A549 (cell line): Measurements from ENCODE around the gene PMP22. TPM values are rescaled to one million over a fixed set of nuclear protein-coding genes. Genes with fewer than 3 reads are reported as not detected.

Source experiments
- ATAC-seq, 2 experiments: fragments of 200-7000 bp in 1 of 2; fragments of >200 bp in 1 of 2; cut with Nextera tagmentation in 1 of 2; cut with Tn5 transposase in 1 of 2; 3 replicates each; pipeline versions ENCODE4 v1.8.0 to v1.9.1; 2018 to 2020; ENCODE audit warnings: mild to moderate bottlenecking in 1 of 2, moderate library complexity in 1 of 2
- CTCF ChIA-PET: fragments of 300-600 bp; sonication (Branson Sonifier 250); formaldehyde crosslinking; extraction: SDS; loops from one replicate; lab custom pipeline; 2021; ENCODE audit warnings: antibody characterized with exemption, inconsistent platforms; lab: Yijun Ruan, JAX
- POLR2A ChIA-PET: fragments of 350-600 bp; formaldehyde crosslinking; extraction: SDS; loops from one replicate; lab custom pipeline; 2021; ENCODE audit warnings: antibody characterized with exemption, inconsistent platforms; lab: Yijun Ruan, JAX
- DNase-seq, 2 experiments: peaks; one replicate each; pipeline versions ENCODE4 v3.0.0 to v3.0.0-alpha.2; 2011 to 2016; ENCODE audit warnings: low read depth in 1 of 2, low spot score in 1 of 2
- FAIRE-seq: peaks from 2 replicates; lab custom pipeline; 2011; peaks lifted over from hg19 to GRCh38; lab: Jason Lieb, UNC
- H3K27ac ChIP-seq, 2 experiments: fragments of >200 bp; sonication (Bioruptor Twin); formaldehyde crosslinking; 3 replicates each; pipeline ENCODE4 v1.5.1; 2016 to 2017
- H3K4me1 ChIP-seq: fragments of >200 bp; sonication (Bioruptor Twin); formaldehyde crosslinking; 3 replicates; pipeline ENCODE4 v1.6.1; 2016
- H3K4me2 ChIP-seq: fragments of >200 bp; sonication (Bioruptor Twin); formaldehyde crosslinking; 3 replicates; pipeline ENCODE4 v1.6.1; 2016
- H3K4me3 ChIP-seq: fragments of >200 bp; sonication (Bioruptor Twin); formaldehyde crosslinking; 3 replicates; pipeline ENCODE4 v1.5.1; 2016
- H3K9me3 ChIP-seq: fragments of >200 bp; sonication (Bioruptor Twin); formaldehyde crosslinking; 3 replicates; pipeline ENCODE4 v1.6.1; 2016
- ATOH8 ChIP-seq: fragments of 250-450 bp; sonication (Bioruptor Pico); IDR thresholded peaks from 2 replicates; pipeline ENCODE4 v1.5.0; 2020; ENCODE audit warnings: low read depth, mild to moderate bottlenecking, moderate library complexity
- CHD2 ChIP-seq: fragments of 150-350 bp; IDR thresholded peaks from 2 replicates; pipeline ENCODE4 v1.6.1; 2014; ENCODE audit warnings: low read length; ENCODE audit not compliant: partially characterized antibody
- ELK1 ChIP-seq: fragments of 150-350 bp; IDR thresholded peaks from 2 replicates; pipeline ENCODE4 v1.6.1; 2014; ENCODE audit warnings: low read depth, mild to moderate bottlenecking, low read length
- EP300 ChIP-seq, 2 experiments: fragments of >200 bp; sonication (Bioruptor Twin); formaldehyde crosslinking; IDR thresholded peaks; 2 replicates in 1 of 2; 3 replicates in 1 of 2; pipeline ENCODE4 v1.6.1; 2016 to 2017
- FOSB ChIP-seq: fragments of 250-450 bp; sonication (Bioruptor Pico); IDR thresholded peaks from 2 replicates; pipeline ENCODE4 v1.5.0; 2020; ENCODE audit warnings: mild to moderate bottlenecking, moderate library complexity
- FOSL2 ChIP-seq, 2 experiments: fragments of 450-650 bp in 1 of 2; fragments of >200 bp in 1 of 2; sonication (Bioruptor Twin) in 1 of 2; formaldehyde crosslinking; IDR thresholded peaks; 2 replicates each; pipeline versions ENCODE4 v1.5.0 to v1.6.1; 2016 to 2020; ENCODE audit warnings: mild to moderate bottlenecking in 1 of 2, moderate library complexity in 1 of 2
- HDAC2 ChIP-seq: fragments of 200-600 bp; sonication (generic); IDR thresholded peaks from 2 replicates; pipeline ENCODE4 v1.6.1; 2016
- HMGXB4 ChIP-seq: fragments of 250-450 bp; sonication (Bioruptor Pico); IDR thresholded peaks from 2 replicates; pipeline ENCODE4 v1.5.0; 2021; ENCODE audit warnings: mild to moderate bottlenecking, moderate library complexity, borderline replicate concordance
- HOXA7 ChIP-seq: fragments of 250-450 bp; sonication (Bioruptor Pico); IDR thresholded peaks from 2 replicates; pipeline ENCODE4 v1.5.0; 2020; ENCODE audit warnings: mild to moderate bottlenecking, moderate library complexity
- HOXB5 ChIP-seq: fragments of 250-450 bp; sonication (Bioruptor Pico); IDR thresholded peaks from 2 replicates; pipeline ENCODE4 v1.5.0; 2020; ENCODE audit warnings: mild to moderate bottlenecking, moderate library complexity
- KDM1A ChIP-seq: fragments of 200-600 bp; sonication (generic); IDR thresholded peaks from 2 replicates; pipeline ENCODE4 v1.6.1; 2016; ENCODE audit warnings: low read depth, mild to moderate bottlenecking
- MYC ChIP-seq: IDR thresholded peaks from 2 replicates; pipeline ENCODE4 v1.6.1; 2012; ENCODE audit warnings: mild to moderate bottlenecking, inconsistent platforms, low read length, improper control_type of control experiment, borderline replicate concordance
- NPAS2 ChIP-seq: fragments of 250-450 bp; sonication (Bioruptor Pico); IDR thresholded peaks from 2 replicates; pipeline ENCODE4 v1.8.0; 2022; ENCODE audit warnings: mild to moderate bottlenecking, moderate library complexity, borderline replicate concordance
- PBX3 ChIP-seq: IDR thresholded peaks from 2 replicates; pipeline ENCODE4 v1.6.1; 2012
- PHF8 ChIP-seq: fragments of 200-600 bp; sonication (generic); IDR thresholded peaks from 2 replicates; pipeline ENCODE4 v1.6.1; 2016; ENCODE audit warnings: low read depth, mild to moderate bottlenecking, antibody characterized with exemption, moderate library complexity, borderline replicate concordance
- POLR2A ChIP-seq: IDR thresholded peaks from 2 replicates; pipeline ENCODE4 v1.6.1; 2012; ENCODE audit warnings: mild to moderate bottlenecking, low read length
- RARB ChIP-seq: fragments of 250-450 bp; sonication (Bioruptor Pico); IDR thresholded peaks from 2 replicates; pipeline ENCODE4 v1.8.0; 2021; ENCODE audit warnings: mild to moderate bottlenecking, moderate library complexity
- RCOR1 ChIP-seq: fragments of 150-350 bp; IDR thresholded peaks from 2 replicates; pipeline ENCODE4 v1.6.1; 2014; ENCODE audit warnings: antibody characterized with exemption, low read length, low read depth
- SREBF2 ChIP-seq: fragments of 450-650 bp; IDR thresholded peaks from 2 replicates; pipeline ENCODE4 v1.6.1; 2014; ENCODE audit warnings: mild to moderate bottlenecking, moderate library complexity
- TFCP2L1 ChIP-seq: fragments of 250-450 bp; sonication (Bioruptor Pico); IDR thresholded peaks from 2 replicates; pipeline ENCODE4 v1.5.0; 2021; ENCODE audit warnings: mild to moderate bottlenecking
- TP53 ChIP-seq: fragments of 250-450 bp; sonication (Bioruptor Pico); IDR thresholded peaks from 2 replicates; pipeline ENCODE4 v1.5.0; 2021; ENCODE audit warnings: mild to moderate bottlenecking, moderate library complexity
- ZC3H11A ChIP-seq: fragments of 450-650 bp; IDR thresholded peaks from 2 replicates; pipeline ENCODE4 v1.6.1; 2014; ENCODE audit warnings: antibody characterized with exemption, mild to moderate bottlenecking
- ZNF302 ChIP-seq: fragments of 250-450 bp; sonication (Bioruptor Pico); IDR thresholded peaks from 2 replicates; pipeline ENCODE4 v1.9.0; 2021; ENCODE audit warnings: inconsistent platforms, mild to moderate bottlenecking, moderate library complexity
- WGBS: methylation state at CpG from one replicate; pipeline ENCODE4 v1.1.6; 2017; ENCODE audit errors: missing lambda C conversion rate; 5-methylcytosine and 5-hydroxymethylcytosine counted together
- polyA plus RNA-seq, 4 experiments: library from polyadenylated mRNA; depleted of rRNA in 3 of 4; stranded (reverse); fragments of >200 nt; fragmentation: RNase III in 1 of 4; extraction: RNeasy Plus Mini Kit Qiagen cat#74134 plus additional on column Dnase treatment in 1 of 4; gene quantifications; 2 replicates in 3 of 4; 3 replicates in 1 of 4; pipeline ENCODE4 v1.2.3, GENCODE V29; 2011 to 2017

PMP22 gene
- polyA plus RNA-seq, 2 of the 4 experiments (the other 2 are of a cell fraction) = 40.1 to 102 TPM

GRCh38 chr17:15270628-15271381 is 5.7 kb upstream of the PMP22 start:
- CTCF ChIA-PET = interaction anchor here (3.5 kb wide), 1 partner anchor 233 kb away, joined by 18 read pairs; no protein-coding TSS in a partner anchor
- TF ChIP-seq PHF8 (no peak), MYC (no peak), TFCP2L1 (no peak), HDAC2 (no peak), FOSL2 (IDR thresholded peaks at IDR 0.05) (no peak), FOSL2 (CRISPR knock-in tag; IDR thresholded peaks at IDR 0.05) (no peak), RCOR1 (no peak), ZNF302 (CRISPR knock-in tag) (no peak), PBX3 (no peak), CHD2 (no peak), SREBF2 (no peak), RARB (CRISPR knock-in tag) (no peak), EP300 (IDR thresholded peaks at IDR 0.05) (no peak), POLR2A (no peak), ZC3H11A (no peak), TP53 (no peak), HMGXB4 (CRISPR knock-in tag) (no peak), ATOH8 (CRISPR knock-in tag) (no peak), FOSB (CRISPR knock-in tag) (no peak), ELK1 (no peak), HOXB5 (CRISPR knock-in tag) (no peak)
- 88% methylated on average over 9 of the region's 9 CpGs for WGBS
- Histone ChIP-seq H3K4me3 (no peak overlapping the region), H3K9me3 (peaks cover 16% of the 10 kb centered on the region), H3K4me2 (no peak overlapping the region), H3K27ac (no peak overlapping the region; a peak in 1 of 6 replicates), H3K4me1 (peaks cover 23% of the 10 kb centered on the region)
- POLR2A ChIA-PET = no interaction called here
- FAIRE-seq (peak; percentile 49), ATAC-seq (no peak), DNase-seq (no peak)

- POLR2A ChIA-PET = no interaction called here
- CTCF ChIA-PET = no interaction called here
- peaks cover 12% of the 10 kb centered on the region for H3K9me3 ChIP-seq
- no peak for ATAC-seq
- no peak for FAIRE-seq
- no peak for DNase-seq
- WGBS = 74% methylated on average over 5 of the region's 5 CpGs
- TF ChIP-seq KDM1A (no peak), HOXA7 (no peak), NPAS2 (CRISPR knock-in tag) (no peak)
- TF ChIP-seq, all 56 proteins: peak for 0
- H3K27ac ChIP-seq = no peak overlapping the region
- H3K4me1 ChIP-seq = peaks cover 32% of the 10 kb centered on the region
- no peak overlapping the region for H3K4me2 ChIP-seq
- no peak overlapping the region for H3K4me3 ChIP-seq
These were observed 4.6 kb upstream of the PMP22 start for GRCh38 chr17:15269780-15270089.
